WI38 (cell line): ENCODE measurements around the gene TASP1.

Source experiments
- H3K4me3 ChIP-seq: 2 replicates; pipeline ENCODE4 v1.5.1; 2011; ENCODE audit warnings: low read depth, mild to moderate bottlenecking, control low read depth, low read length
- TF ChIP-seq, protein P1 (sequence below): IDR thresholded peaks from 2 replicates; pipeline ENCODE4 v1.5.1; 2012; ENCODE audit warnings: low read depth, mild to moderate bottlenecking, control low read depth, low read length

Gene TASP1

DNA sequence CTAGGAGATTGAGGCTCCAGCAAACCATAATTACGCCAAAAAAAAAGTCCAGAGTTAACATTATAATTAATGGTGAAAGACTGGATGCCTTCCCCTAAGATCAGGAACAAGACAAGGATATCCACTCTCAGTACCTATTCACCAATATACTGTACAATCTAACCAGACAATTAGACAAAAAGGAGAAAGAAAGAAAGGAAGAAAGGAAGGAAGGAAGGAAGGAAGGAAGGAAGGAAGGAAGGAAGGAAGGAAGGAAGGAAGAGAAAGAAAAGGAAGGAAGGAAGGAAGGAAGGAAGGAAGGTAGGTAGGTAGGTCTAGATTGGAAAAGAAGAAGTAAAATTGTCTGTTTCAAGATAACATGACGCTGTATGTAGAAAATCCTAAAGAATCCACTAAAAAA lies 50.7 kb downstream of the TASP1 start:
- TF ChIP-seq, protein P1, sequence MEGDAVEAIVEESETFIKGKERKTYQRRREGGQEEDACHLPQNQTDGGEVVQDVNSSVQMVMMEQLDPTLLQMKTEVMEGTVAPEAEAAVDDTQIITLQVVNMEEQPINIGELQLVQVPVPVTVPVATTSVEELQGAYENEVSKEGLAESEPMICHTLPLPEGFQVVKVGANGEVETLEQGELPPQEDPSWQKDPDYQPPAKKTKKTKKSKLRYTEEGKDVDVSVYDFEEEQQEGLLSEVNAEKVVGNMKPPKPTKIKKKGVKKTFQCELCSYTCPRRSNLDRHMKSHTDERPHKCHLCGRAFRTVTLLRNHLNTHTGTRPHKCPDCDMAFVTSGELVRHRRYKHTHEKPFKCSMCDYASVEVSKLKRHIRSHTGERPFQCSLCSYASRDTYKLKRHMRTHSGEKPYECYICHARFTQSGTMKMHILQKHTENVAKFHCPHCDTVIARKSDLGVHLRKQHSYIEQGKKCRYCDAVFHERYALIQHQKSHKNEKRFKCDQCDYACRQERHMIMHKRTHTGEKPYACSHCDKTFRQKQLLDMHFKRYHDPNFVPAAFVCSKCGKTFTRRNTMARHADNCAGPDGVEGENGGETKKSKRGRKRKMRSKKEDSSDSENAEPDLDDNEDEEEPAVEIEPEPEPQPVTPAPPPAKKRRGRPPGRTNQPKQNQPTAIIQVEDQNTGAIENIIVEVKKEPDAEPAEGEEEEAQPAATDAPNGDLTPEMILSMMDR: no peak
- no peak overlapping the region for H3K4me3 ChIP-seq

DNA sequence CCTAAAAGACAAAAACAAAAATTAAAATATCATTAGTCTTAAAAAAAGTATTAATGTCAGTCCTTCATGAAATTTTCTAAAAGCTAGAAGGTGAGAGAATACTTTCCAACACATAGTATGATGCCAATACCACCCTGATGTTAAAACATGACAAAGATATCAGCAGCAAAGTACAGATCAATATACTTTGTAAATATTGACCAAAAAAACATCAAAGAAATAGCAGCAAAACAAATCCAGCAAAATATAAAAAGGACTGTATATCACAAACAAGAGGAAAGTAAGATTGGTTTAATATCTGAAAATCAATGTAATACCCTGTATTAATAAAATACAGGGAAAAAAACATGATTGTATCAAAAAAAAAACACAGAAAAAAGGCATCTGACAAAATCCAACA lies 51.4 kb downstream of the TASP1 start:
- no peak overlapping the region for H3K4me3 ChIP-seq
- TF ChIP-seq, protein P1: no peak

DNA sequence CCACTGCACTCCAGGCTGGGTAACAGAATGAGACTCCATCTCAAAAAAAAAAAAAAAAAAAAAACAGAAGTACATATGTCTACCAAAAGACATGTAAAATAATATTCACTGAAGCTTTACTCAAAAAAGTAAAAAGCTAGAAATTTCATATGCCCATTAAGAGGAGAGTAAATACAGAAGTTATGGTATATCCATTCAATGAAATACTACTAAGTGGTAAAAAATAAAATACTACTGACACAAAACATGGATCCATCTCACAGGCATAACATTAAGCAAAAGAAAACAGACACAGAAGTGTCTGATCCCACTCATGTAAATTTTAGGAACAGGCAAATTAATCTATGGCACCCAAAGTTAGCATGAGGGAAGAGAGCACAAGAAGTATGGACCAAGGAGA lies 52.6 kb downstream of the TASP1 start:
- TF ChIP-seq, protein P1: no peak
- H3K4me3 ChIP-seq: no peak overlapping the region

DNA sequence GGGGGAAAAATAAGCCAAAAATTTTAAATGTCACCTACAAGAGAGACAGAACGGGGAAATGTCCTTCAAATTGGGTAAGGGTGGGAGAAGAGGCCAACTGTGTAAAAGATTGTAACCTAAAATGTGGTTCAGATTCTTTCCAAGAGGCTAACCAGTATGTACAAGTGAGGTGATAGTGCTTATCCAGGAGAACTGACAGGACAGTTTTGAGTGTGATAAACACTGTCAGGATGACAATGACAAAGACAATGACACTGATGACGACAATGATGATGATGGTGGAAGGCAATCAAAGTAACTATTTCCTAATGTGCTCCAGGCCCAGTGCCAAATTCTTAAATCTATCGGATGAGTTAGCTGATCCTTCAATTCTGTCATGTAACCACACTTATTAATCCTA lies 57.3 kb downstream of the TASP1 start:
- TF ChIP-seq, protein P1: no peak
- no peak overlapping the region for H3K4me3 ChIP-seq

DNA sequence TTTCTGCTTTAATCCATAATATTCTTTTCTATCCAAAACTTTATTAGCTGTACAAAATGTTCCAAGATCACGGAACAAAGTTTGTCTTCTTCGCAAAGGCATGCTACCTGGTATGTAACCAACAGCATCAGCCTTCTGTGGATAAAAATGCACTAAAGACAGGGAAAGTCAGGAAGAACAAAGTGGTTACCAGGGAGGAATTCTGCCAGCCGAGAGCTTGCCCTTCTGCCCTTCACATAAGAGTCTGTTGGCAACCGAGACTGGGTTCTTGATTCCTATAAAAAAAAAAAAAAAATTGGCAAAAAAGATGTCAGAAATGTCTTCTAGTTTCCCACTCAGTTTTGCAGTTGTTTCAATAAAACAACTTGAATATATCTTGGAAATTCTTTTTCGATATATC lies 58.0 kb downstream of the TASP1 start:
- TF ChIP-seq, protein P1: no peak
- no peak overlapping the region for H3K4me3 ChIP-seq

DNA sequence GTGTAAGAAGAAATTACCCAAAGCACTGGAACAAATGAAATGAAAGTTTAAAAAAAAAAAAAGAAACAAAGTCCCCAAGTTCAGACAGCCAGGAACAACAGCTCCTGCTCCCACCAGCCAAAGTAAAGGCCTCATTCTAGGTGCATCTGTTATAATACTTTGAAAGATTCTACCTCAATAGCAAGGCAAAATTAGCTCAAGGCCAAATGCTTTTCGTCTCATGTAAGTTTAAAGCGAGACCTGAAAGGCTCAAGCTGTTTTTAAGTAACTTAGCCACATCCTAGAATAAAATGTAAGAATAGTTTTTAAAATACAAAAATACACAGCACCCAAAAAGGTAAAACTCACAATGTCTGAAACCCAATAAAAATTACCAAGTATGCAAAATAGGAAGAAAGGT lies 64.7 kb downstream of the TASP1 start:
- TF ChIP-seq, protein P1: no peak
- no peak overlapping the region for H3K4me3 ChIP-seq

DNA sequence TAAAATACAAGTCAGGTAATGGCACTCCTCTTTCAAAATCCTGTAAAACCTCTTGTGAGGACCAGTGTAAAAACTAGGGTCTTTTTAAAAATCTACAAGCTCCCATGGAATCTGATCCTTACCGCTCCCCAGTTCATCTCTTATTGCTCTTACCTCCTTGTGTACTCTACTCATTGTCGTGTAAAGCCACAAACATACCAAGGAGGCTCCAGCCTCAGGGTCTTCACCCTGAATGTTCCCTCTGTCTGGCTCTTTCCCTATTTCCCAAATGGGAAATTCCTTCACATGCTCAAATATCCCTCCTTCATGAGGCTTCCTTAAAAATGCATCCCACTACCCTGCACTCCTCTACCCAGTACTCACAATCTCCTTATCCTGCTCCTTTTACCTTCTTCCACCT lies 67.1 kb downstream of the TASP1 start:
- H3K4me3 ChIP-seq: no peak overlapping the region
- TF ChIP-seq, protein P1: no peak
